Parathyroid adenoma (tissue), 2 donors: ENCODE results near the gene UGT3A1.

Experiments
- H2AFZ ChIP-seq: fragments of 300-600 bp; sonication (generic); one replicate; pipeline ENCODE4 v1.7.0; 2017; ENCODE audit warnings: antibody characterized with exemption, mild to moderate bottlenecking
- H3K27ac ChIP-seq: fragments of 300-600 bp; sonication (generic); one replicate; pipeline ENCODE4 v1.7.0; 2017
- H3K27me3 ChIP-seq: fragments of 300-600 bp; sonication (generic); one replicate; pipeline ENCODE4 v1.7.0; 2017; ENCODE audit warnings: low read length; ENCODE audit not compliant: control insufficient read depth, insufficient read depth
- H3K36me3 ChIP-seq: fragments of 300-600 bp; sonication (generic); one replicate; pipeline ENCODE4 v1.7.0; 2017; ENCODE audit warnings: low read length; ENCODE audit not compliant: control insufficient read depth, insufficient read depth
- H3K4me1 ChIP-seq: fragments of 300-600 bp; sonication (generic); one replicate; pipeline ENCODE4 v1.7.0; 2017; ENCODE audit warnings: control low read depth
- H3K4me2 ChIP-seq: fragments of 300-600 bp; sonication (generic); one replicate; pipeline ENCODE4 v1.7.0; 2017; ENCODE audit warnings: low read length
- H3K4me3 ChIP-seq: fragments of 300-600 bp; sonication (generic); one replicate; pipeline ENCODE4 v1.7.0; 2017; ENCODE audit warnings: low read depth, low read length
- H3K79me2 ChIP-seq: fragments of 300-600 bp; sonication (generic); one replicate; pipeline ENCODE4 v1.7.0; 2017; ENCODE audit warnings: control low read depth
- H3K9ac ChIP-seq: fragments of 300-600 bp; sonication (generic); one replicate; pipeline ENCODE4 v1.7.0; 2017; ENCODE audit warnings: mild to moderate bottlenecking
- H3K9me3 ChIP-seq: fragments of 300-600 bp; sonication (generic); one replicate; pipeline ENCODE4 v1.7.0; 2017; ENCODE audit warnings: low read length; ENCODE audit not compliant: control insufficient read depth
- TF ChIP-seq, protein P1 (sequence below): fragments of 300-600 bp; sonication (generic); IDR thresholded peaks from one replicate; pipeline ENCODE4 v1.7.0; 2017; ENCODE audit warnings: antibody characterized with exemption, mild to moderate bottlenecking
- donor health status: primary hyperparathyroidism.

The UGT3A1 gene

DNA sequence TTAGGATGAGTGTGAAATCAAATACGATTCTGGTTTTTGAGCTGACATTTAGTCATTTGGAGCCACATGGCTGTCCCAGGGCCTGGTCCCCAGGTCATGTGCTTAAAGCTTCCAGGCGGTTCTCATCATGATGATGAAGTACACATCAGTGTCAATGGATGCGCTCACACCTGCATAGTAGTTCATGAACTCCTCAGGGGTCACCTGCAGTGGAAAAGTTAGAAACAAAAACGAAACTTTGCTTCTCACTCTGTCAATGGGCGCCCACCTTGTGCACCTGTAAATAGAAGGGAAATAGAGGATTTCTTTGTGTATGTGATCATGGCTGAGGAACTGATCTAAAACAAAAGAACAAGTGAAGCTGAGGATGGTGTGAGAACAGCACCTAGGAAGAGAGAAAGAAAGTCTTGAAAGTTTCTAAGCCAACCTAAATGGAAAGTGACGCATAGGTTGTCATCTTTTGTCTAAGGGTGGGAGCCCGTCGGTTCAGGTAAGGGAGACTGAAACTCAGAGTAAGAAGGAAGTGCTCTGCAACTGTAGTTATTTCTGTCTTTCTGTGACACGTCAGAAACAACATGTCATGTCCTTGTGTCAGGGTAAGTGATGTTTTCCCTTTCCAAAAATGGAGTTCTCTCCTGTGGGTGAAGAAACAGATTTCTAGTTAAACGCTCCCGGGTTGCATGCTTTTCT lies 86.6 kb downstream of the UGT3A1 start:
- H3K27ac ChIP-seq: no peak overlapping the region
- TF ChIP-seq, protein P1, sequence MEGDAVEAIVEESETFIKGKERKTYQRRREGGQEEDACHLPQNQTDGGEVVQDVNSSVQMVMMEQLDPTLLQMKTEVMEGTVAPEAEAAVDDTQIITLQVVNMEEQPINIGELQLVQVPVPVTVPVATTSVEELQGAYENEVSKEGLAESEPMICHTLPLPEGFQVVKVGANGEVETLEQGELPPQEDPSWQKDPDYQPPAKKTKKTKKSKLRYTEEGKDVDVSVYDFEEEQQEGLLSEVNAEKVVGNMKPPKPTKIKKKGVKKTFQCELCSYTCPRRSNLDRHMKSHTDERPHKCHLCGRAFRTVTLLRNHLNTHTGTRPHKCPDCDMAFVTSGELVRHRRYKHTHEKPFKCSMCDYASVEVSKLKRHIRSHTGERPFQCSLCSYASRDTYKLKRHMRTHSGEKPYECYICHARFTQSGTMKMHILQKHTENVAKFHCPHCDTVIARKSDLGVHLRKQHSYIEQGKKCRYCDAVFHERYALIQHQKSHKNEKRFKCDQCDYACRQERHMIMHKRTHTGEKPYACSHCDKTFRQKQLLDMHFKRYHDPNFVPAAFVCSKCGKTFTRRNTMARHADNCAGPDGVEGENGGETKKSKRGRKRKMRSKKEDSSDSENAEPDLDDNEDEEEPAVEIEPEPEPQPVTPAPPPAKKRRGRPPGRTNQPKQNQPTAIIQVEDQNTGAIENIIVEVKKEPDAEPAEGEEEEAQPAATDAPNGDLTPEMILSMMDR: no peak
- no peaks in the 10 kb centered on the region for H3K9me3 ChIP-seq
- no peaks in the 10 kb centered on the region for H3K36me3 ChIP-seq
- H3K79me2 ChIP-seq: no peaks in the 10 kb centered on the region
- no peak overlapping the region for H3K4me2 ChIP-seq
- no peak overlapping the region for H3K9ac ChIP-seq
- H3K27me3 ChIP-seq: no peaks in the 10 kb centered on the region
- H3K4me1 ChIP-seq: no peaks in the 10 kb centered on the region
- no peak overlapping the region for H3K4me3 ChIP-seq
- no peak overlapping the region for H2AFZ ChIP-seq

DNA sequence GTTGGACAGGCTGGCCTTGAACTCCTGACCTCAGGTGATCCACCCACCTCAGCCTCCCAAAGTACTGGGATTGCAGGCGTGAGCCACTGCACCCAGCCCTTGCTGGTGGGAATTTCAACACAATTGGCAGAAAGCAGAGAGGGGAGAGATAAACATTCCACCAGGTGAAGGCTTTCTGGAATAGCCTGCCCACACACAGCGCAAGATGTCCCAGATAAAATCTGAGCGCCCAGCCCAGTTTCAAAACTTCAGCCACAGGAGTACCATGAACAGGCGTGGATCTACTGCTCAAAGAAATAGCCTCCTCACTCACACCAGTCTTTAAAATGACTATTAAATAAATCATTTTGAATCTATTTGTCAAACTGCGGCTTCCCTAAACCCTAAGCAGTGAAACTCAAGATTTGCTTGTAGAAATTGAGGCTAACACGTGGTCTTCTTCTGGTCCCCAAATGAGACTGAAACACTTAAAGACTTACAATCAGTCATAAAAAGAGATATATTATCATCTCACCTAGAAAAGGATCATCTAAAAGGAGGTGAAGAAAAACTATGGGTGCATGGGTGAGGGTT lies 87.5 kb downstream of the UGT3A1 start:
- Histone ChIP-seq H3K27ac (no peak overlapping the region), H3K36me3 (no peaks in the 10 kb centered on the region), H3K4me1 (no peaks in the 10 kb centered on the region), H3K79me2 (no peaks in the 10 kb centered on the region), H3K27me3 (no peaks in the 10 kb centered on the region), H2AFZ (no peak overlapping the region), H3K9me3 (no peaks in the 10 kb centered on the region), H3K4me2 (no peak overlapping the region), H3K4me3 (no peak overlapping the region), H3K9ac (no peak overlapping the region)
- TF ChIP-seq, protein P1: no peak

DNA sequence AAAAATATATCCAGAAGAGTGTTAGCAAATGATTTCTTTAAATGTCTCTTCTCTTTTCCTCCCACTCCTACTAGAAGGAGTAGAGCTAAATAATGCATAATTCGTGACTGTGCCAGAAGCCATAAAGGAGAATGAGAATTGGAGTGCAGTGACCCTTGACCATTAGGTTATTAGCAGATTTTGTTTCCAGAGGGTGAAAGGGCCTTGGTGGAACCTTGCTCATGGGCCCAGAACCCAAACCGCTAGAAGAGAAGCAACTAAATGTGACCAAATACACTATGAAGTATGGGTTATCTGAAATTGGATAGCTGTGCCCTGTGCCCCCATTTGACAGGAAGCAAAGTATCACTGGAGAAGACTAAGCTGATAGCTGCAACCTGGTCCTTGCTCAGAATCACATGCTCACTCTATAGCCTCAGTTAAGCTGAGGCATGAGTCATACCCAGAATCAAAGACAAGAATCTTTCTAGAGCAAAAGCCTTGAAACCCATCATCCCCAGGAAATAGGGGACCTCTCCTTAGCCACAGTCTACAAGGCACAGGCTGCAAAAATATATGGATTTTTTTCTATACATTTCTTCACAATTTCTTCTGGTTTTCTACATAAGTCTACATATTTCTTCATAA lies 89.0 kb downstream of the UGT3A1 start:
- Histone ChIP-seq H3K4me1 (no peaks in the 10 kb centered on the region), H3K36me3 (no peaks in the 10 kb centered on the region), H3K4me2 (no peak overlapping the region), H3K79me2 (no peaks in the 10 kb centered on the region), H3K27ac (no peak overlapping the region), H3K9me3 (no peaks in the 10 kb centered on the region), H3K9ac (no peak overlapping the region), H3K4me3 (no peak overlapping the region), H2AFZ (no peak overlapping the region), H3K27me3 (no peaks in the 10 kb centered on the region)
- TF ChIP-seq, protein P1: no peak
